Ovary (tissue), 3 donors: ENCODE measurements around the gene CRHR1.

ENCODE experiments used
- CTCF ChIP-seq, 3 donors: fragments of 450-650 bp in 2 of 3; fragments of 200-600 bp in 1 of 3; IDR thresholded peaks; one replicate each; pipeline versions ENCODE4 v1.5.1 to v1.8.0; 2016 to 2022; ENCODE audit warnings: antibody characterized with exemption in 3 of 3, mild to moderate bottlenecking in 1 of 3
- POLR2A ChIP-seq: fragments of 450-650 bp; IDR thresholded peaks from one replicate; pipeline ENCODE4 v1.6.1; 2017; ENCODE audit warnings: antibody characterized with exemption, mild to moderate bottlenecking, moderate library complexity
- donor health status: DM: no; HTN: no; CAD: no.

GRCh38 chr17:45841883-45842525 lies 57.9 kb downstream of the CRHR1 start:
- TF ChIP-seq CTCF (IDR thresholded peaks at IDR 0.05) (no peak), POLR2A (no peak)
